NT2/D1 (cell line): ENCODE results near the gene COG1.

Source experiments
- DNase-seq: peaks from one replicate; pipeline ENCODE4 v3.0.0-alpha.2; 2011; ENCODE audit warnings: low read depth, low spot score
- H3K27me3 ChIP-seq: 2 replicates; pipeline ENCODE4 v1.6.0; 2011; ENCODE audit warnings: mild to moderate bottlenecking; ENCODE audit not compliant: insufficient read length, insufficient read depth
- H3K36me3 ChIP-seq: 2 replicates; pipeline ENCODE4 v1.6.1; 2011; ENCODE audit warnings: mild to moderate bottlenecking, low read length, mixed read lengths; ENCODE audit not compliant: insufficient read depth, insufficient read length
- H3K4me1 ChIP-seq: 2 replicates; pipeline ENCODE4 v1.5.1; 2011; ENCODE audit not compliant: insufficient read depth, insufficient read length
- H3K4me3 ChIP-seq: 2 replicates; pipeline ENCODE4 v1.5.1; 2011; ENCODE audit warnings: low read depth; ENCODE audit not compliant: insufficient read length
- H3K9ac ChIP-seq: 2 replicates; pipeline ENCODE4 v1.6.0; 2011; ENCODE audit warnings: low read depth; ENCODE audit not compliant: insufficient read length
- H3K9me3 ChIP-seq: 2 replicates; pipeline ENCODE4 v1.5.1; 2011; ENCODE audit warnings: mild to moderate bottlenecking, low read length; ENCODE audit not compliant: insufficient read depth
- SUZ12 ChIP-seq: IDR thresholded peaks from 2 replicates; pipeline ENCODE4 v1.6.1; 2011; ENCODE audit not compliant: insufficient read length, insufficient read depth; ENCODE audit errors: extremely low read depth
- YY1 ChIP-seq: IDR thresholded peaks from 2 replicates; pipeline ENCODE4 v1.6.1; 2011; ENCODE audit not compliant: insufficient read length, insufficient read depth
- ZNF274 ChIP-seq: IDR thresholded peaks from 2 replicates; pipeline ENCODE4 v1.6.1; 2011; ENCODE audit warnings: mild to moderate bottlenecking, low read depth, low read length

Gene COG1

GRCh38 chr17:73189417-73190099 lies 3.3 kb upstream of the COG1 start:
- Histone ChIP-seq H3K4me3 (no peak overlapping the region), H3K27me3 (no peaks in the 10 kb centered on the region), H3K9ac (no peak overlapping the region), H3K4me1 (peaks cover 3% of the 10 kb centered on the region), H3K36me3 (peaks cover 17% of the 10 kb centered on the region), H3K9me3 (no peaks in the 10 kb centered on the region)
- no peak for TF ChIP-seq SUZ12
- TF ChIP-seq YY1, result no peak
- no peak for TF ChIP-seq ZNF274
- DNase-seq, result peak; percentile 42

GRCh38 chr17:73191443-73192205 lies 1.2 kb upstream of the COG1 start:
- peak overlapping the region; percentile 84 for H3K4me3 ChIP-seq

DNA sequence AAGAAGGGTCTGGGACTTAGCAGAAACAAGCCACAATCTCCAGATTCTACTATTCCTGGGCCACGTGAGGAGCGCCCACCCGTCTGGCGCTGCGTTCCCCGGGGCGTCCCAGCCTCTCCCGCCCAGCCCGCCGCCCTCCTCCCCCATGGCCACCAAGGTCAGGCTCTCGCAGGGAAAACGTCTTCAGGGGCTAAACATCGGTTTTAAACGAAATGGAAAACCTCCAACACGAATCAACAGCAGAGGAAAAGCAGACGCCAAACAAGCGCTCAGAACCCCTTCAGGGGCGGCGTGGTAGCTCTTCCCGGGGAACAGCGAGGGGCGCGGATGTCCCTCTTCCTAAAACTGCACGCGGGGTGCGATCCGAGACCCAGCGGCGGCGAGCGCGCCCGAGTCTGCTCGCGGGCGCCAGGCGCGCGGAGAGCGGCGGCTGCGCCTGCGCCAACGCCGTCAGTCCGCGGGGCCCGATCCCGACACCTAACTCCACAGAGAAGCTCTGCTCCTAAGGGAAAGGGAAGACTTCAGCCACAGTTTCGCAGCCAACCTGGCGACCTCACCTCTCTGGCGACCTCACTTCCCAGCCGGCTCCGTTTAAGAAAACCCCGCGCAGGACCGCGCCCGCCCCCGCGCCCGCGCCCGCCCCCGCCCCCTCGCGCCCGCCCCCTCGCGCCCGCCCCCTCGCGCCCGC lies 505 bp upstream of the COG1 start:
- peak overlapping the region; percentile 84 for H3K4me3 ChIP-seq
- H3K4me1 ChIP-seq, result peaks cover 3% of the 10 kb centered on the region
- H3K27me3 ChIP-seq, result no peaks in the 10 kb centered on the region
- TF ChIP-seq YY1 (no peak), ZNF274 (no peak), SUZ12 (no peak)
- H3K36me3 ChIP-seq, result peaks cover 33% of the 10 kb centered on the region
- peak overlapping the region; percentile 95 for H3K9ac ChIP-seq
- H3K9me3 ChIP-seq, result no peaks in the 10 kb centered on the region
- DNase-seq, result peak; percentile 44

More at GRCh38 chr17:73191443-73192205, 1.2 kb upstream of the COG1 start:
- no peaks in the 10 kb centered on the region for H3K9me3 ChIP-seq
- DNase-seq, result peak; percentile 28
- TF ChIP-seq YY1 (no peak), ZNF274 (no peak), SUZ12 (no peak)
- no peaks in the 10 kb centered on the region for H3K27me3 ChIP-seq
- H3K36me3 ChIP-seq, result peaks cover 26% of the 10 kb centered on the region
- peaks cover 3% of the 10 kb centered on the region for H3K4me1 ChIP-seq
- peak overlapping the region; percentile 95 for H3K9ac ChIP-seq

DNA sequence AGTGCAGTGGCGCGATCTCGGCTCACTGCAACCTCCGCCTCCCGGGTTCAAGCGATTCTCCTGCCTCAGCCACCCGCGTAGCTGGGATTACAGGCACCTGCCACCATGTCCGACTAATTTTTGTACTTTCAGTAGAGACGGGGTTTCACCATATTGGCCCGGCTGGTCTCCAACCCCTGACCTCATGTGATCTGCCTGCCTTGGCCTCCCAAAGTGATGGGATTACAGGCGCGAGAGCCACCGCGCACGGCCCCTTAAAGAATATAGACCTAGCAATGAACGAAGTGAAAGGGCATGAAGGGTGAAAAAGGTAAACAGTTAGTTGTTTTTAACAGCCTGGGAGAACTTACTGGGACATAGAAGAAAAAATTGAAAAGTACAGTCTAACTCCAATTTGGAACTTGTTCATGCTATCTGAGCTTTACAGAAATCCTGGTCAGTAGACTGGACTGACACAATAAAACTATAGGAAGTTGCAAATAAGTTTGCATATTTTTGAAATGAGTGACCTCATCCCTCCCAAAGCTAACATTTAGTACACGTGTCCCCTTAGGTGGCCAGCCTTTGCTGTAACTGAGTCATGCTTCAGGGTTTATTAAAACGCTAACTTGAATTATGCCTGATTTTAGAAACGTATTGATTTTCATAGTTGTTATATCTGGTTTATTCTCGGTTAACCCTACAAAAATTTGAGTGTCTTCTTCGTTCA lies 1.8 kb downstream of the COG1 start:
- TF ChIP-seq ZNF274 (no peak), YY1 (no peak), SUZ12 (no peak)
- H3K4me3 ChIP-seq, result no peak overlapping the region
- peaks cover 46% of the 10 kb centered on the region for H3K36me3 ChIP-seq
- no peak for DNase-seq
- peak overlapping the region; percentile 28 for H3K9ac ChIP-seq
- H3K27me3 ChIP-seq, result no peaks in the 10 kb centered on the region
- H3K4me1 ChIP-seq, result peaks cover 3% of the 10 kb centered on the region
- no peaks in the 10 kb centered on the region for H3K9me3 ChIP-seq

GRCh38 chr17:73196500-73196899 lies 3.6 kb downstream of the COG1 start:
- Histone ChIP-seq H3K27me3 (no peaks in the 10 kb centered on the region), H3K9ac (no peak overlapping the region), H3K9me3 (no peaks in the 10 kb centered on the region), H3K36me3 (peaks cover 62% of the 10 kb centered on the region), H3K4me1 (no peaks in the 10 kb centered on the region), H3K4me3 (no peak overlapping the region)
- TF ChIP-seq SUZ12 (no peak), ZNF274 (no peak), YY1 (no peak)
- DNase-seq, result no peak

DNA sequence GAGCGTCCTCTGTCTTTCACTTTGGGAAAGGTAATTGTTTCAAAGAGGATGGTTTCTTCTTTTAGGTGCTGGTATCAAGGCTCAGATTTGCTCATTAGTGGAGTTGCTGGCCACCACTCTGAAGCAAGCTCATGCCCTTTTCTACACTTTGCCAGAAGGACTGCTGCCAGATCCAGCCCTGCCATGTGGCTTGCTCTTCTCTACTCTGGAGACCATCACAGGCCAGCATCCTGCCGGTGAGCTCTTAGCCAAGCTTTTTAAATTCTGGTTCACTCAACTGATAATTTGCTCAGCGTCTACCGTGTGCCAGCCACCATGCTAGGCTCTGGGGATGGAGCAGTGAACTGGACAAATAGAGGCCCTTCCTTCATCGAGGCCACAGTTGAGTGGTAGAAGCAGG lies 4.3 kb downstream of the COG1 start:
- no peaks in the 10 kb centered on the region for H3K4me1 ChIP-seq
- TF ChIP-seq SUZ12 (no peak), YY1 (no peak), ZNF274 (no peak)
- DNase-seq, result no peak
- peaks cover 67% of the 10 kb centered on the region for H3K36me3 ChIP-seq
- no peaks in the 10 kb centered on the region for H3K9me3 ChIP-seq
- no peak overlapping the region for H3K9ac ChIP-seq
- no peaks in the 10 kb centered on the region for H3K27me3 ChIP-seq
- no peak overlapping the region for H3K4me3 ChIP-seq

GRCh38 chr17:73198201-73198929 lies 5.5 kb downstream of the COG1 start:
- no peak for TF ChIP-seq SUZ12
- no peak for TF ChIP-seq YY1
- no peak for TF ChIP-seq ZNF274
- no peaks in the 10 kb centered on the region for H3K9me3 ChIP-seq
- no peak overlapping the region for H3K9ac ChIP-seq
- H3K4me3 ChIP-seq, result no peak overlapping the region
- H3K27me3 ChIP-seq, result no peaks in the 10 kb centered on the region
- DNase-seq, result no peak
- peaks cover 79% of the 10 kb centered on the region for H3K36me3 ChIP-seq
- H3K4me1 ChIP-seq, result no peaks in the 10 kb centered on the region
